Measurements from ENCODE around the gene ARHGAP19. TPM values are rescaled to one million over a fixed set of nuclear protein-coding genes. Genes with fewer than 3 reads are reported as not detected.

The ARHGAP19 gene
- total RNA-seq, 1 experiment from 2014 or later = 33.2 TPM

DNA sequence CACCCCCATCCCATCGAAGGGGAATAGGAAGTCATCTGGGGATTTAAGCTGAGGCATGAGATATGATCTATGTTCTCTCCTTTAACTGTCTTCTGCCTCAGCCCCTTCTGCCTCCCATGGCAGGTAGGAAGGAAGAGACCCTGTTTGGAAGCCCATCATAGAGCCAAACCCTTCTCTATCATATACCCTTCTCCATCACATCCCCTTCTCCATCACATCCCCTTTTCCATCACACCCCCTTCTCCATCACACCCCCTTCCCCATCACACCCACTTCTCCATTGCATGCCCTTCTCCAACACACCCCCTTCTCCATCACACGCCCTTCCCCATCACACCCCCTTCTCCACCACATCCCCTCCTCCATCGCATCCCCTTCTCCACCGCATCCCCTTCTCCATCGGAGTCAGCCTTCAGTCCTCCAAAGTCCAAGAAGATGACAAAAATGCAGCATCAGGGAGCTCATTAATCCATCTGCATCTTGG is 99.4 kb downstream of the ARHGAP19 start:
- Mint-ChIP-seq H3K4me1 (peaks cover 10 to 11% of the 10 kb centered on the region in 2 experiments), H3K9me3 (no peaks in the 10 kb centered on the region), H3K27me3 (ENCODE audit: low read depth) (peaks cover 66% of the 10 kb centered on the region), H3K4me3 (no peak overlapping the region), H3K27ac (no peak overlapping the region), H3K36me3 (ENCODE audit: insufficient read depth in 1 of 3, low read depth in 3 of 3) (no peaks in the 10 kb centered on the region)
- Histone ChIP-seq H3K27me3 (ENCODE audit: insufficient read depth, low read length) (peaks cover 5% of the 10 kb centered on the region; the same call in 1 of the 2 replicates), H2BK120ac (ENCODE audit: low read depth, low read length, poor library complexity, severe bottlenecking) (no peak overlapping the region), H2AFZ (ENCODE audit: low read length) (no peak overlapping the region), H2BK5ac (ENCODE audit: insufficient read length, low read length) (no peak overlapping the region), H3K27ac (ENCODE audit: insufficient read length, low read depth, low read length) (no peak overlapping the region), H3K14ac (ENCODE audit: insufficient read depth, low read length) (no peak overlapping the region), H3K79me1 (ENCODE audit: insufficient read depth, low read depth, low read length, poor library complexity, severe bottlenecking) (no peaks in the 10 kb centered on the region), H3T11ph (ENCODE audit: low read length) (no peak overlapping the region), H3K4me1 (ENCODE audit: insufficient read depth, low read length) (no peaks in the 10 kb centered on the region; the same call in 1 of the 2 replicates), H3K79me2 (ENCODE audit: insufficient read depth, low read length) (no peaks in the 10 kb centered on the region), H4K91ac (ENCODE audit: insufficient read length, low read depth, low read length) (no peak overlapping the region), H4K20me1 (ENCODE audit: control insufficient read depth, insufficient read depth, insufficient read length) (no peaks in the 10 kb centered on the region), H3K4ac (ENCODE audit: low read depth, low read length) (no peak overlapping the region), H3K9me3 (ENCODE audit: control insufficient read depth, low read depth, low read length) (no peaks in the 10 kb centered on the region), H2BK12ac (ENCODE audit: insufficient read length, low read depth, low read length) (no peak overlapping the region), H2BK15ac (ENCODE audit: low read depth, low read length) (no peak overlapping the region), H2AK5ac (ENCODE audit: insufficient read length, low read length) (no peak overlapping the region), H3K4me2 (ENCODE audit: insufficient read depth, insufficient read length, low read length) (no peak overlapping the region), H3K18ac (ENCODE audit: insufficient read length, low read depth, low read length) (no peak overlapping the region), H3K9ac (ENCODE audit: extremely low read depth, insufficient read length, low read length) (no peak overlapping the region), H4K8ac (replicated peaks; ENCODE audit: insufficient read length, low read depth, low read length) (no peak overlapping the region), H3K56ac (ENCODE audit: insufficient read length, low read depth, low read length) (no peak overlapping the region), H2BK20ac (ENCODE audit: low read depth, low read length, poor library complexity, severe bottlenecking) (no peak overlapping the region), H4K5ac (ENCODE audit: insufficient read length, low read depth, low read length) (no peak overlapping the region), H3K23ac (ENCODE audit: insufficient read length, low read depth, low read length) (no peak overlapping the region), H3K23me2 (ENCODE audit: insufficient read length, low read depth, low read length, poor library complexity, severe bottlenecking) (peaks cover 6% of the 10 kb centered on the region)
- DNase-seq = no peak
- WGBS (ENCODE audit: extremely low coverage, insufficient read length, low lambda C conversion rate) = 100% methylated on average over 1 of the region's 5 CpGs
- TF ChIP-seq CTCF (conservative IDR thresholded peaks at IDR 0.05) = no peak
